DMS153 (cell line): ENCODE data around the gene IZUMO1.
"Not testable (repeated sequence)": the region's sequence is repeated elsewhere in the genome, so short reads cannot be mapped to it uniquely, and the experiment has no call there.

Experiments used
- DNase-seq: peaks from one replicate; lab custom pipeline; 2025; lab: John Stamatoyannopoulos, UW

Gene IZUMO1

DNA sequence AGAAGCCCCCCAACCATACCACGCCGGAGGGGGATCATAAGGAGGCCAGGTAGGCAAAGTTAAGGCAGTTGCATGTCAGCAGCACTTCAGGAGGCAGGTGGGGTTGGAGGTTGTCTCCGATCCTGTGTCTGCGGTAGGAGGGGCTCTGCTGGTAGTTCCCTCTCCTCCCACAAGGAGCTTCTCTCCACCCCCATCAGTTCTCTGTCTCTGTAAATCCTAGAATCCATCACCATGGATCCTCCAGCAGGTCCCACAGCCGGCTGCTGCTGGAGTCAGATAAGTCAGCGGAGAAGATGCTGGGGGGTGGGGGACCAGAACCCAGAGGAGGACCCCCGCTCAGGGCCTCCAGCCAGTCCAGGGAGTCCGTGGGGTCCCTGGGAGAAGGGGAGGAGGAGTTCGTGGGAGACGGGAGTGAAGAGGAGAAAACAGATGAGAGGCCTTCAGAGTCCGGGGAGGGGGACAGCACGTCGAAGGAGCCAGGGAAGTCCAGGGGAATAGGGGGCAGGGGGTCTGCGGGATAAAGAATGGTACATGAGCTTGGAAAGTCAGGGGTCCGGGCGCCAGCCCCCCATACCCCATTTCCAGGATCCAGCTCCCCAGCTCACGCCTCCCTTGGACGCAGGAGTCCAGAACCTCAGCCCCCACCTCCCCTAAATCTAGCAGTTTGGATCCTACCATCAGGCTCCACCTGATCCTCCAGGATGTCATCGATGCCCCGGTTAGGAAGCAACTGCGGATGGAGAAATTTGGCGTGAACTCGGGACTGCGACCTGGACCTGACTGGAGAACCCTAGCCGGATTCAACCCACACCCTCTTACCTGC lies 33.5 kb downstream of the IZUMO1 start:
- DNase-seq: no peak

DNA sequence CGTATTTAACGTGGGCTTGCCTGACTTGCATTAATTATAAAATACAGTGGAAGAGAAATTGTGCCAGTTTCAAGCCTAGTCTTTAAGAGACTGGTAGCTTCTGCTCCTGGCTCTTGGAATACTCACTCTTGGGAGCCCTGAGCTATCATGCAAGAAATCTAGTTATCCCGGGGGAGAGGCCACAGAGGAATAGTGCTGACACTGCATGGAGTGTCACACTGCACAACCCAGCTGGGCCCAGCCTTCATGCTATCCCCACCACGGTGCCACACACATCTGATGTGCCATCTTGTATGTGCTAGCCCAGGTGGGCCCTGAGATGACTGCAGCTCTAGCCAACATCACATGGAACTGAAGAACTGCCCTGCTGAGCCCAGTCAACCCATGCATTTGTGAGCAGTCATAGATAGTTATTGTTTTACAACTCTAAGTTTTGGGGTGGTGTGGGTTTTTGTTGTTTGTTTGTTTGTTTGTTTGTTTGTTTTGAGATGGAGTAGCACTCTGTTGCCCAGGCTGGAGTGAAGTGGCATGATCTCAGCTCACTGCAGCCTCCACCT lies 35.5 kb downstream of the IZUMO1 start:
- no peak for DNase-seq

DNA sequence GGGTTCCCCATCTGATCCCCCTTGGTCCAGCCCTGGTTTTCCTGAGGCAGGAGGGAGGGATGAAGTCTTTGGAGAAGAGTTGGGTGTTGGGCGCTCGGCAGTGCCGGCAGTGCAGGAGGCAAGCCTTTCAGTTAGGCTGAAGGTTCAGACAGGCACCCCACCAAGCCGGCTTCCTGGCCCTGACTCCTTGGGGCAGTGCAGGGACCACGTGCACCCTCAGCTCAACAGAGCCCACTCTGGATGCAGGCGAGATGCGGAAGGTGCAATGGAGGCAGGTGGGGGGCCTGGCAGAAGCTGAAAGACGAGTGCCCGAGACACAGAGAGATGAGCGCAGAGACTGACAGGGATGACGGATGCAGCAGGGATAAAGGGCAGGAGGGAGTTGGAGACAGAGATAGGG lies 38.2 kb downstream of the IZUMO1 start:
- no peak for DNase-seq

DNA sequence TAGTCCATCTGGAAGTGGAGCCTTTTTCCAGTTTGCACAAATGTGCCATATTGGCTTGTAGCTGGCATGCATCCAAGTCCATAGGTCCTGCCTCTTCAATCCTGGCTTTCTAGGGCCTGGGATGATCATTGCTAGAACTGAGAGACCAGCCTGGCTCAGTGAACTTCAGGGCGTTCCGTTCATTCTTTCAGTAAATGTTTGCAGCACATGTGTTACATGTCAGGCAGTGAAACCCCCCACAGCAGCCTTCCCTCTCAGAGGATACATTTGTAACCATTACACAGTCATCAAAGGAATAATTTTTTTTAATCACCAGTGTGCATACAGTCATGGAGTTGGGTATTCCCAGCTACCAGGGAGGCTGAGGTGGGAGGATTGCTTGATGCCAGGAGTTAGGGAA lies 41.3 kb downstream of the IZUMO1 start:
- no peak for DNase-seq

DNA sequence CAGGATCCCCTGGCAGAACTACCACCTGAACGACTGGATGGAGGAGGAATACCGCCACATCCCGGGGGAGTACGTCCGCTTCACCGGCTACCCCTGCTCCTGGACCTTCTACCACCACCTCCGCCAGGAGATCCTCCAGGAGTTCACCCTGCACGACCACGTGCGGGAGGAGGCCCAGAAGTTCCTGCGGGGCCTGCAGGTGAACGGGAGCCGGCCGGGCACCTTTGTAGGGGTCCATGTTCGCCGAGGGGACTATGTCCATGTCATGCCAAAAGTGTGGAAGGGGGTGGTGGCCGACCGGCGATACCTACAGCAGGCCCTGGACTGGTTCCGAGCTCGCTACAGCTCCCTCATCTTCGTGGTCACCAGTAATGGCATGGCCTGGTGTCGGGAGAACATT lies 43.4 kb downstream of the IZUMO1 start:
- DNase-seq: no peak

DNA sequence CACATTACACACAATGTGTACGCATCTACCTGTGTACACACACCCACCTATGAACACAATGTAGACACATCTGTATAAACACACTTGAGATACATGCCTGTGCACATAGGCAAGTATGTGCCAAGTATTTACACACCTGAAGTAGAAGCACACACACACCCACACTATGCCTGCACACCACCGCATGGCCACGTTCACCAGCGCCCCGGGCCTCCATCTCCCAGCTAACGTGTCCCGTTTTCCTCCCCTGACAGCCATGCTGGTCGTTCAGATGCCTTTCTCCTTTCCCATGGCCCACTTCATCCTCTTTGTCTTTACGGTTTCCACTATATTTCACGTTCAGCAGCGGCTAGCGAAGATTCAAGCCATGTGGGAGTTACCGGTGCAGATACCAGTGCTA lies 44.0 kb downstream of the IZUMO1 start:
- no peak for DNase-seq

DNA sequence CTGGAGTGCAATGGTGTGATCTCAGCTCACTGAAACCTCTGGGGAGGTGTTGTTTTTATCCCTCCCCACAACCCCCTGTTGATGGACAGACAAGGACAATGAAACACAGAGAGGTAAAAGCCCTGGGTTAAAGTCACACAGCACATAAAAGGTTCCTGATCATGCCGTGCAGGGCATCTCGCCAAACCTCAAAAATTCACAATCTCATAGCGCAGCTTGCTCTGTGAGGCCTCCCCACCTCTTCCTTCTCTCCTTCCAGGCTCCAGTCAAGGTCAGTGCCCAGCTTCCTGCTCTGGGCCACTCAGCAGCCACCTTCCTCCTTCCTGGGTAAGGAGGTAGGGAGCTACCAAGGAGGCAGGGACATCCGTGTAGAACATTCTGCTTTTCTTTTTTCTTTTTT lies 48.7 kb downstream of the IZUMO1 start:
- no peak for DNase-seq

DNA sequence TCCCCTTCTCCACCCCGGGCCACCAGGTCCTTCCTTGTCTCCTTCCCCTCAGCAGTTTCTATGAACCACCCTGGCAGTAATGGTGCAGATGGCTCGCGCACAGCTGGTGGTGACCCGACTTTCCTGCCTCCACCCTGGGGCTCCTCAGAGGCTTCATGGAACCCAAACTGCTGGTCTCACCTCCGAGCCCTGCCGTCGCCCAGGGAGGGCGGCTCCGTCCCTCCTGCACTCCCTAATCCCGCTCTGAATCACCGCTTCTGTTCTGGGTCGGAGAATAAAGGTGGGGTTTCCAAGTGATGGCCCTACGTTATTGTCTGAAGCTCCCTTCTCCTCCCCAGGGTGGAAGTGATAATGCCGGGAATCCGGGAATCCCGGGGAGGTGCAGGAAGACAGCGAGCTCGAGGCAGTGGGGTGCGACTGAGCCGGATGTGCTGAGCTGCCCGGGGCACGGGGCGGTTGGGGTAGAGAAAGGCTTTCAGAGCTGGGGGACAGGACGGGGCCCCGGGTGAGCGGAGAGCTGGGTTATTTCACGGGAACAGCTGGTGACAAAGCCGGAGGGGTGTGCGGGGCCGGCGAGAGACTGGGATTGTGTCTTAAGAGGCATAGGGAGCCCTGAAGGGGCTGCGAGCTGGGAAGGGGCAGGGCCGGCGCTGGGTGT lies 50.2 kb downstream of the IZUMO1 start:
- no peak for DNase-seq

DNA sequence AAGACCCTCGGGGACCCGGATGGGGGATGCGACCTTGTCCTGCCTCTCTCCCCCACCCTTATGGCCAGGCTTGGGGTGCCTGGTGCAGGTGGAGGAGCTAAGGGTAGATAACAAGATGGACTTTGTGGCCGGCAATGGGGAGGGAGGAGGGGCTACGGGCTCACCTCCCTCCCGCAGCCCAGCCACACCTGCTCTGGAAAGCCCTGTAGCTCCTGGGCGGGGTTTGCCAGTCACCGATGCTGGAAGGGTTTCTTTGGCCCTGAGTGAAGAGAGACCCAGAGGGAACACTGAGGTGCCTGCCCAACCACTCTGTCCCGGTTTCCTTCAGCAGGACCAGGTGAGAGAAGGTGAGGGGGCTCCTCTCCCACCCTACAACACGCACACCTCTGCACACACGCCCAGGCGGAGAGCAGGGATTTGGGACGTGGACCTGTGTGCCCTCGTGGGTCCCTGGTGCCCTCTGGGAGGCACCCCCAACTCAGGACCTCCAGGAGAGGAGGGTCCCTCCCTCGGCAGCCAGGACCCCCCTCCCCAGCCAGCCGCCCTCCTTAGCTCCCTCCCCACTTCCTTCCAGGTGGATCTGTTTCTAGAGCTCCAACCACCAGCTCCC lies 50.9 kb downstream of the IZUMO1 start, which contains the start of gene FUT2:
FUT2 (plus strand) TSS at position 229 of the 610 bp plus-strand sequence. CDS start 6,986 bp downstream, outside the sequence.
- peak; percentile 62 for DNase-seq

DNA sequence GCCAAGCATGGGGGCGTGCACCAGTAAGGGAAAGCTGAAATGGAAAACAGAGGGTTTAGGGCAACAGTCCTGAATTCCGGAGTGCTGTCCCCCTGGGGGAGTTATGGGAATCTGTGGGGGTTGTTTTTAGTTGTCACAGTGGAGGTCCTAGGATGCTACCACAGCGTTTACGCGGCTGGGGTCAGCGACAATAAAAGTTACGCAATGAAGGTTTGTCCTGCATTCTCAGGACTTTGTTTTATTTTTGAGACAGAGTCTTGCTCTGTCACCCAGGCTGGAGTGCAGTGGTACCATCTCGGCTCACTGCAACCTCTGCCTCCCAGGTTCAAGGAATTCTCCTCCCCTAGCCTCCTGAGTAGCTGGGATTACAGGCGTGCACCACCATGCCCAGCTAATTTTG lies 53.1 kb downstream of the IZUMO1 start:
- not testable (repeated sequence) for DNase-seq
